ENCODE results near the gene RALGAPA2.

GRCh38 chr20:20414640-20415220 lies 297.7 kb downstream of the RALGAPA2 start:
- TF ChIP-seq EZH2 (IDR thresholded peaks at IDR 0.05; ENCODE audit: insufficient read depth, poor library complexity, severe bottlenecking) (no peak), EZH2phosphoT487 (IDR thresholded peaks at IDR 0.05; ENCODE audit: insufficient read depth, low read depth) (no peak)

Data from GM23248 (cell line).